Tibial artery (tissue), 4 donors: ENCODE data around the gene CEP63.

Source experiments
- DNase-seq, 2 donors: peaks; one replicate each; pipeline ENCODE4 v3.0.0-alpha.2; 2019
- H3K27ac ChIP-seq, 2 donors: fragments of 200-600 bp; sonication (generic) in 1 of 2; 1 replicate in 1 of 2; 2 replicates in 1 of 2; pipeline ENCODE4 v1.5.1; 2018 to 2019; ENCODE audit warnings: mild to moderate bottlenecking in 1 of 2
- H3K27me3 ChIP-seq, 2 donors: fragments of 200-600 bp; sonication (generic) in 1 of 2; one replicate each; pipeline versions ENCODE4 v1.5.1 to v1.6.0; 2016 to 2019
- H3K36me3 ChIP-seq, 3 donors: fragments of 200-600 bp; sonication (generic) in 2 of 3; one replicate each; pipeline ENCODE4 v1.5.1; 2016 to 2019; ENCODE audit warnings: mild to moderate bottlenecking in 2 of 3
- H3K4me1 ChIP-seq, 4 donors: fragments of 200-600 bp; sonication (generic) in 2 of 4; 1 replicate in 3 of 4; 2 replicates in 1 of 4; pipeline ENCODE4 v1.5.1; 2016 to 2019
- H3K4me3 ChIP-seq, 2 donors: fragments of 200-600 bp; sonication (generic) in 1 of 2; 1 replicate in 1 of 2; 2 replicates in 1 of 2; pipeline ENCODE4 v1.5.1; 2018 to 2019; ENCODE audit warnings: mild to moderate bottlenecking in 2 of 2
- H3K9me3 ChIP-seq, 3 donors: fragments of 200-600 bp; sonication (generic) in 1 of 3; one replicate each; pipeline ENCODE4 v1.5.1; 2016 to 2019
- intact Hi-C: fragments of 100-400 bp; cut with DNase I; formaldehyde crosslinking; loops from one replicate; pipeline ENCODE4 v1.15.0; 2023; ENCODE audit warnings: low total_unique reads
- TF ChIP-seq, protein P1 (sequence below), 2 experiments: fragments of 200-600 bp in 1 of 2; fragments of 450-650 bp in 1 of 2; IDR thresholded peaks; one replicate each; pipeline ENCODE4 v1.5.1; 2017 to 2019; ENCODE audit warnings: antibody characterized with exemption in 2 of 2, mild to moderate bottlenecking in 1 of 2, moderate library complexity in 1 of 2

CEP63 gene

DNA sequence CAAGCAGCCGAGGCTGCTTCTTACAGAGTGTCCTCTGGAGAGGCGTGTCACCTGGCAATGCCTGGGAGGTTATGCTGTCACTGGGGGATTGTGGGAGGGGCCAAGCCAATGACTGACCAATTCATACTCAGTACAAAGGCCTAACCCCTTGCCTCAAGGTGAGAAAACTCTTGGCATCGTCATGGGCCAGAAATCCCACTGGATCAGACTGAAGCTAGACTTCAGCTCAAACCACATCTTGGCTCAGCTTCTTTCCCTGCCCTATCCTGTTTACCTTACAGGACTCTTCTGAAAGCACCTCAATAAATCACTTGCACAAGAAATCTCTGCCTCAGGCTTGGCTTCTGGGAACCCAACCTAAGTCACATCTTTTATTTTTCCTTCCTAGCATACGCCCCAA lies 9.6 kb upstream of the CEP63 start:
- Histone ChIP-seq H3K4me3 (no peak overlapping the region), H3K27ac (no peak overlapping the region), H3K36me3 (peaks cover 21 to 37% (median 33%) of the 10 kb centered on the region in 3 donors), H3K27me3 (no peaks in the 10 kb centered on the region), H3K4me1 (peaks cover 0 to 9% (median 4%) of the 10 kb centered on the region in 4 donors), H3K9me3 (no peaks in the 10 kb centered on the region)
- DNase-seq: no peak
- intact Hi-C loops: loop anchor here (5.0 kb wide), 1 partner anchor 264 kb away; no protein-coding TSS in a partner anchor
- TF ChIP-seq, protein P1, sequence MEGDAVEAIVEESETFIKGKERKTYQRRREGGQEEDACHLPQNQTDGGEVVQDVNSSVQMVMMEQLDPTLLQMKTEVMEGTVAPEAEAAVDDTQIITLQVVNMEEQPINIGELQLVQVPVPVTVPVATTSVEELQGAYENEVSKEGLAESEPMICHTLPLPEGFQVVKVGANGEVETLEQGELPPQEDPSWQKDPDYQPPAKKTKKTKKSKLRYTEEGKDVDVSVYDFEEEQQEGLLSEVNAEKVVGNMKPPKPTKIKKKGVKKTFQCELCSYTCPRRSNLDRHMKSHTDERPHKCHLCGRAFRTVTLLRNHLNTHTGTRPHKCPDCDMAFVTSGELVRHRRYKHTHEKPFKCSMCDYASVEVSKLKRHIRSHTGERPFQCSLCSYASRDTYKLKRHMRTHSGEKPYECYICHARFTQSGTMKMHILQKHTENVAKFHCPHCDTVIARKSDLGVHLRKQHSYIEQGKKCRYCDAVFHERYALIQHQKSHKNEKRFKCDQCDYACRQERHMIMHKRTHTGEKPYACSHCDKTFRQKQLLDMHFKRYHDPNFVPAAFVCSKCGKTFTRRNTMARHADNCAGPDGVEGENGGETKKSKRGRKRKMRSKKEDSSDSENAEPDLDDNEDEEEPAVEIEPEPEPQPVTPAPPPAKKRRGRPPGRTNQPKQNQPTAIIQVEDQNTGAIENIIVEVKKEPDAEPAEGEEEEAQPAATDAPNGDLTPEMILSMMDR (IDR thresholded peaks at IDR 0.05): no peak

DNA sequence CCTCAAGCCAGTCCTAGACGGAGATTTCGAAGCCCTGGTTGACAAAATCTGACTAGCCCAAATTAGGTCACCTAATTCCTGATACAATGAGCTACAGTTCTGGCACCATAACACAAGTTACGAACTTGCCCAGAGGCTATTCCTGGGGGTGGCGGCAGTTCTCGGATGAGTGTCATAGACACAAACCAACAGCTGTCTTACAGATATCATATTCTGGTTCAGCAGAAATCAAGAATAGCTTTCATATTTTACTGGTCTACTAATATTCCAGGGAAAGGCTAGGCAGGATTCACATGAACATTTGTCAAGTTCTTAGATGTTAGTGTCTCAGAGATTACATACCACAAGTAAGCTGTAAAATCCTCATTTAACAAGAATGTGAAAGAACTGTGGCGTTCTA lies 8.9 kb upstream of the CEP63 start:
- Histone ChIP-seq H3K36me3 (peaks cover 25 to 43% (median 39%) of the 10 kb centered on the region in 3 donors), H3K4me1 (peaks cover 0 to 9% (median 8%) of the 10 kb centered on the region in 4 donors), H3K4me3 (no peak overlapping the region), H3K27me3 (no peaks in the 10 kb centered on the region), H3K27ac (no peak overlapping the region), H3K9me3 (no peaks in the 10 kb centered on the region)
- no peak for DNase-seq
- intact Hi-C loops: loop anchor here (5.0 kb wide), 1 partner anchor 265 kb away; no protein-coding TSS in a partner anchor
- TF ChIP-seq, protein P1 (IDR thresholded peaks at IDR 0.05): no peak

DNA sequence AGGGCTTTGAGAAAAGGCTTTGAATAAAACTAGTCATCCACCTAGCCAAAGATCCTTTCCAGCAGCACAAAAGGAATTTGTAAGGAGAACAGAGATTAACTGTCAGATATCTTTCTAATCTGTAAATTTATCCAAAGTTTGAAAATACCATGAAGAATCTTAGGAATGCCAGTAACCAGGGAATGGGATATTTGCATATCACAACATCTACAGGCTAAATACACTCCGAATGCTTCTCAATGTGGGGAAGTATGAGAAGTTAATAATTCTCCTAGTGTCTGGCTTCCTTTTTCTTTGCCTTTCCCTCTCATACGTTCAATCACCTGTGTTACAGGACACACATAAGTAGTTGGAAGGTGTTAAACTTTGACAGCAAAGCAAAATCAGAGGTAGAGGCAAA lies 7.9 kb upstream of the CEP63 start:
- TF ChIP-seq, protein P1 (IDR thresholded peaks at IDR 0.05): no peak
- no peak for DNase-seq
- Histone ChIP-seq H3K27ac (no peak overlapping the region), H3K27me3 (no peaks in the 10 kb centered on the region), H3K9me3 (no peaks in the 10 kb centered on the region), H3K4me1 (peaks cover 0 to 18% (median 16%) of the 10 kb centered on the region in 4 donors), H3K36me3 (peaks cover 25 to 48% (median 42%) of the 10 kb centered on the region in 3 donors), H3K4me3 (no peak overlapping the region)
- intact Hi-C loops: loop anchor here (5.0 kb wide), 1 partner anchor 266 kb away; no protein-coding TSS in a partner anchor

DNA sequence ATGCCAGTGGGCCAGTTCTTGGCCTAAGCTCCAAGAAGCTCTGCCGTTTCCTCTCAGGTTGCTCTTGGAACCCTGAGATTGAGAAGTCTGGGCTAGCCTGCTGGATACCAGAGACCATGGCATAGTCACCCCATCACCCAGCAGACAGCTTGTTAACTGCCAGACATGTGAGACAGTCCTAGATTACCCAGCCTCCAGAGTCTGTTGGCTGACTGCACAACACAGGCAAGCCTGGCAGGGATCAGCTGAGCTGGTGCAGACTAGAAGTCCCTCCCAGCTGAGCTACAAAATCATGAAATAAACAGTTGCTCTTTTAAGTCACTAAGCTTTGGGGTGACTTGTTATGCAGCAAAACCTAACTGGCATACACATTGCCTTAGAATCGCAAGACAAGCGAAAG lies 5.3 kb upstream of the CEP63 start:
- no peak for DNase-seq
- Histone ChIP-seq H3K27ac (no peak overlapping the region), H3K36me3 (peaks cover 25 to 48% (median 42%) of the 10 kb centered on the region in 3 donors), H3K27me3 (no peaks in the 10 kb centered on the region), H3K9me3 (no peaks in the 10 kb centered on the region), H3K4me1 (peaks cover 0 to 38% (median 31%) of the 10 kb centered on the region in 4 donors), H3K4me3 (no peak overlapping the region)
- intact Hi-C loops: no loop called here
- TF ChIP-seq, protein P1 (IDR thresholded peaks at IDR 0.05): no peak

DNA sequence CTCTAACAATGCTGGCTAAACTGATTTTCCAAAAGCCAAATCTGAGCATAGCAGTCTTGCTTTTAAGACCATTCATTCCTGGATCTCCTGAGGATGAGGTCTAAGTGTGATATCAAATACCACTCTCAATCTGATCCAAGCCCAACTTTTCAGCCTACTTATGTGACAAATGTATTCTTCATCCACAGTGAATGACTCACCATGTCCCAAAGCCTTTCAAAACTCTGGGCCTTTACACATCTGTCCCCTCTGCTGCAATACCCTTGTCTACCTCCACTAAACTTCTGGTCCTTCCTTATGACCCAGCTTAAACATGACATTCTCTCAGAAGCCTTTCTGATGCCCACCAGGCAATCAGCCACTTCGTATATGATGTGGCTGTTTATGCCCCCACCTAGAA lies 4.7 kb upstream of the CEP63 start:
- peaks cover 0 to 36% (median 31%) of the 10 kb centered on the region in 4 donors for H3K4me1 ChIP-seq
- H3K27ac ChIP-seq: no peak overlapping the region
- no peaks in the 10 kb centered on the region for H3K27me3 ChIP-seq
- H3K36me3 ChIP-seq: peaks cover 25 to 48% (median 40%) of the 10 kb centered on the region in 3 donors
- intact Hi-C loops: no loop called here
- no peak overlapping the region for H3K4me3 ChIP-seq
- H3K9me3 ChIP-seq: no peaks in the 10 kb centered on the region
- TF ChIP-seq, protein P1 (IDR thresholded peaks at IDR 0.05): no peak
- no peak for DNase-seq

DNA sequence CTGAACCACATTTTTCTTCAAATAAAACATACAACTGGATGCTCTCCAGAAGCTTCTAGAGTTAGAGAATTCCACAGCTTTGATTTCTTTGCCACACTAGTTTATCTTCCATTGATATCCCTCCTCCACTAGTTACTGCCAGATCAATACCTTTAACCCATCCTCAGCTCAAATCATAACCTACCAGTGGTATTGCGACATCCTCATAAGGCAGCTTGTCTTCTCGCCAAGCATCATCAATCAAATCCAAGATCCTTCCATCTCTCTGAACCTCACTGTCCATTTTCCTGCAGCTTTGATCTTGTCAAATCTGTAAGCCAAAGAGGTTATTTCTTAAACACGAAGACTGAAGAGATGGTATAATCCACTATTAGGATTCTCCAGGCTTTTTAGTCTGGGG lies 3.2 kb upstream of the CEP63 start:
- H3K27ac ChIP-seq: peak overlapping the region; percentile 92 to 93
- H3K4me1 ChIP-seq: peaks cover 0 to 43% (median 36%) of the 10 kb centered on the region in 4 donors

More for the DNA sequence above, 3.2 kb upstream of the CEP63 start:
- Histone ChIP-seq H3K27me3 (no peaks in the 10 kb centered on the region), H3K4me3 (no peak overlapping the region), H3K36me3 (peaks cover 21 to 40% (median 34%) of the 10 kb centered on the region in 3 donors), H3K9me3 (no peaks in the 10 kb centered on the region)
- no peak for DNase-seq
- TF ChIP-seq, protein P1 (IDR thresholded peaks at IDR 0.05): no peak
- intact Hi-C loops: no loop called here
